Embryonic facial prominence (tissue), 1 donor: ENCODE results near the gene HJV.

Experiments used
- DNase-seq: peaks from one replicate; pipeline ENCODE4 v3.0.0-alpha.2; 2016; ENCODE audit errors: extremely low spot score

The HJV gene

DNA sequence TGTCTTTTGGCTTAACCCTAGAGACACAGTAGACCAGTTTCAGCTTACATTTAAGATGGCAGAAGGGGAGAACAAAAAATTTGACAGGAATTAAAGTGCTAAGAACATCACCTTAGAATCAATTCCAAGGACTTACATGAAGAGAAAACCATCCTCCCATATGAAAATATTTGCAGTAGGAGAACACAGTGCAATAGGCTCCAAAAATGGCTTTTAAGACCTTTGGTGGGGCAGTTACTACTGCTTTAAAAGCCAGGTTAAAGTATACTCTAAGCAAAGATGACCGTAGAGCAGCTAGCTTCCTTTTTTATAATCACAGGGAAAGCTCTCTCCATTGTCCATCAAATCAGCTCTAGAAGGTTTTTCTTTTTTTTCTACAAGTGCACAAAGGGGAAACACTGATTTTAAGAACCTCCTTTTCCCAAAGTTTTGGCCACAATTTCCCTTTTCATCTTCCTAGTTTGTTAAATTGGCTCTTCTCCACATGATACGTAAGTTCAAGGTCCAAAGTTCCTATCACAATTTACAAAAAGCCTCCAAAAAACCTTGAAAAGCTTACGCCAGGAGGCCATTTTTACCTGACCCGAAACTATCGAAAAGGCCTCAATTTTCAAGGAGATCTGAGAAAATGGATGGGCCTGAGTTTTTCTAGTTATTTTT is 28.4 kb downstream of the HJV start:
- DNase-seq: no peak

- DNase-seq: no peak
These were observed 29.0 kb downstream of the HJV start for GRCh38 chr1:145992502-145992936.

DNA sequence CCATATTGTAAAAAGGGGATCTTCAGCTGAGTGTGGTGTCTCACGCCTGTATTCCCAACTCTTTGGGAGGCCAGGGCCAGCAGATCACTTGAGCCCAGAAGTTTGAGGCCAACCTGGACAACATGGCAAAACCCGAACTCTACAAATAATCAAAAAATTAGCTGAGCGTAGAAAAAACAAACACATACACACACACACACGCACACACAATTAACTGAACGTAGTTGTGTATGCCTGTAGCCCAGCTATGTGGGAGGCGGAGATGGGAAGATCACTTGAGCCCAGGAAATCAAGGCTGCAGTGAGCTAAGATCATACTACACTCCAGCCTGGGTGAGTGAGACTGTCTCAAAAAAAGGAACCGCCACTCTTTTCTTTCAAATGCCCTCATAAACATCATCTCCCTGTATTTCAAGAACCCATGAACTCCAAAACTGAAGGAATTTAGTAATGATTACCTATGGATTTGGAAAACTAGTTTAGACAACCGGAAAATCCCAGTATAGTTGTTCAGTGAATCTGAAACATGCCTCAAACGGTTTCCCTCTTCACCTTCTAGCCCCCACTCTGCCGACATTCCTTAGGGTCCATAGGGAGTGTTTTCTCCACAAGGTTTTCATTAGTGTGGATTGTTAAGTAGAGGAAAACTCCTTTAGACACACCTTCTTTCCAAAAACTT is 29.7 kb downstream of the HJV start:
- no peak for DNase-seq

DNA sequence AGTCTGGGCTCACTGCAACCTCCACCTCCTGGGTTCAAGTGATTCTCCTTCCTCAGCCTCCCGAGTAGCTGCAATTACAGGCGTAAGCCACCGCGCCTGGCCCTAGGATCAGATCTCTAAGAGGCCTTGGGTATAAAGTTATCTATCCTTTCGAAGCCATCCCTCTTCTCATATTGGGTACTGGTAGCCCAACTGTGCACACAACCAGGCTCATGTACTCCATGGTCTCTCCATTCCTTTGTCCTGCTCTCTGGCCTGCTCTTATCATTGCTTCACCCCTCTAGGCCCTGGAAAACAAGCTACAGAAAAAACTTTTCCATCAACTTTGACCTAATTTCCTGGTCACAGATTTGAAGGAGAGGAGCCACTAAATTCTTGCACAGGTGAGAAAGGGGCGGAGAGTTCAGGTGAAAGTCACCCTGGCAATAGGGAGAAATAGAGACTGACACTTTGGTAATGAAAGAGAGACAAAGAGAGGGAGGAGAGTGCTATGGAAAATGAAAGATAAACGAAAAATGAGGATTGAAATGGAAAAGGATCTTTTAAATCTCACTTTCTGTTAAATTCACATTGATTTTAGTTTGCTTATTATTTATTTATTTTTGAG is 31.2 kb downstream of the HJV start:
- DNase-seq: no peak

- DNase-seq: no peak
These were observed 32.8 kb downstream of the HJV start for GRCh38 chr1:145988773-145989172.

GRCh38 chr1:145987926-145988325 is 33.6 kb downstream of the HJV start:
- DNase-seq: no peak

DNA sequence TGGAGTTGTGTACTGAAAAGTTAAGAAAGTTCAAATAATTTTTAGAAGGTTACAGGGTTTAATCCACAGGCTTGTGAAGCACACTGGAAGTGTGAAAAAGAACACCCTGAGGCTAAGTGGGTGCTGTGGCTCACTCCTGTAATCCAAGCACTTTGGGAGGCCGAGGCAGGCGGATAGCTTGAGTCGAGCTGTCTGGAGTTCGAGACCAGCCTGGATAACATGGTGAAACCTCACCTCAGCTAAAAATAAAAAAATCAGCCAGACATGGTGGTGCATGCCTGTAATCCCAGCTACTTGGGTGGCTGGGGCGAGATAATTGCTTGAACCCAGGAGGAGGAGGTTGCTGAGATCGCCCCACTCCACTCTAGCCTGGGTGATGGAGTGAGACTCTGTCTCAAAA is 35.0 kb downstream of the HJV start:
- DNase-seq: no peak

- no peak for DNase-seq
These were observed 35.8 kb downstream of the HJV start for GRCh38 chr1:145985502-145986439.

DNA sequence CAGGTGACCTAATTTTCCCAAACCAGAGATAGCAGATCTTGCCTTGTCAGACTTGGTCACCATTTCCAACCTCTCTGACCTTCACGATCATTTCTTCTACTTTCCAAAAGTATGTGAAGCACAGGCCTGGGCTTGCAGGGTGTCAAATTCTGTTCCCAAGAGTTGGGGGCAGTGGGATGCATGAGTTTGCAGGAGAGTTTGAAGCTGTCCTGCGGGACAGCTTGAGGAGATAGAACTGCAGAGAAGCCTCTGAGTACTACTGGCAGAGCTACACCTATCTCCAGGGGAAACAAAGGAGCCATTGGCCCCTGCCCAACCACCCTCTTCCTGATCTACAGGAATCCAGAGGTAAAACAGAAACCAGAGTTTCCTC is 36.4 kb downstream of the HJV start:
- DNase-seq: no peak

DNA sequence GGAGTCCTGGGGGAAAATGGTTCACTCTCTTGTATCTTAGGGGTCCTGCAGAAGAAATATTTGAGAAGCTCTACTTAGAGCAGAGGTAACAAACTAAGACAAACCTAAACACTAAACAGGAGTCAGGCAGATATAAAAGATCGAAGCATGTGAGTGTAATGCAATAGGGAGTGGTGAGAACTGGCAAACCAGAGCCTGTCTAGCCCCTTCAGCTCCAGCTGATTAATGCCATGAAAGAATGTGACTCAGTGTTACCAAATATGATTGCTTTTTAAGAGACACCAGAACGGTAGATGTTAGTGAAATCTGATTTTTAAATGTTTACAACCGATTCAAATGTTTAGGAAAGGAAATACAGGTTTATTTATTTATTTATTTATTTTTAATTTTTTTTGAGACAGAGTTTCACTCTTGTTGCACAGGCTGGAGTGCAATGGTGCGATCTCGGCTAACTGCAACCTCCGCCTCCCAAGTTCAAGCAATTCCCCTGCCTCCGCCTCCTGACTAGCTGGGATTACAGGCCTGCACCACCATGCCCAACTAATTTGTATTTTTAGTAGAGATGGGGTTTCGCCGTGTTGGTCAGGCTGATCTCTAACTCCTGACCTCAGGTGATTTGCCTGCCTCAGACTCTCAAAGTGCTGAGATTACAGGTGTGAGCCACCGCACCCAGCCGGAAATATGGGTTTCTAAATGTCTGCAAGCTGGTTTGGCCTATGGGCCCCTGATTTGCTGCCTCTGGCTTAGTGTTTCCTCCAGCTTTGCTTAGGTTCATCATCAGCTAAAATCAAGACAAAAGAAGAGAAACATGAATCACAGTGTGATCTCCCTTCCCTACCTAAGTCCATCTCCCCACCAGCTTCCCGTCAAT is 37.3 kb downstream of the HJV start:
- no peak for DNase-seq

GRCh38 chr1:145983206-145983675 is 38.3 kb downstream of the HJV start:
- DNase-seq: no peak

DNA sequence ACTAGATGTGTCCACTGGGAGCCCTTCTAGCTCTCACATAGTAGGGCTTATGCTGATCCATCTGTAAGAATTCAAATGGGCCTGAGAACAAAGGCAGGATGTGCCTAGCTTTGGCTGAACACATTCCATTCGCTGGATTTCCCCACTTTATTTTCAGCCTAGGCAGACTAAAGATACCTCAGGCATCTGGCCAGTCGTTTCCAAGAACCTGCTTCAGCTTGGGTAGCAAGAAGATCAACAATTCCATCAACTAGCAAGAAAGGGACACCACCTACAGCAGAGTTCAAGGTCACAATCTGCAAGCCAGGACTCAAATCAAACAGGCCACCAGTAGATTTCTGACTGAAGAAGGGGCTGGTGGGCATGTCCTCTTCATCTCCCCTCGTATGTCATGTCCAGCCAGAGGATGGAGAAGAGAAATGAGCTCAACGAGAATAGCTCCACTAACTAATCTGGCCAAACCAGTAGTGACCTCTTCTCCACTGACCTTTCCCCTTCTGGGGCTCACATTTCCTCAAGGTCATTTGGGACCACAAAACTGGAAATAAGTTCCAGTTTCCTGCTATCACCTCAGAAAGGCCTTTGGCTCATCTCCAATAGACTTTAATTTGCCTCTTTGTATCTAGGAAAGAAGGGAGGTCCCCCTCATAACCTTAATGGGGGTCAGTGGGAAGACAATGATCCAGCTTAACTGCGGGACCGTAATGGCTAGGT is 39.4 kb downstream of the HJV start:
- no peak for DNase-seq

DNA sequence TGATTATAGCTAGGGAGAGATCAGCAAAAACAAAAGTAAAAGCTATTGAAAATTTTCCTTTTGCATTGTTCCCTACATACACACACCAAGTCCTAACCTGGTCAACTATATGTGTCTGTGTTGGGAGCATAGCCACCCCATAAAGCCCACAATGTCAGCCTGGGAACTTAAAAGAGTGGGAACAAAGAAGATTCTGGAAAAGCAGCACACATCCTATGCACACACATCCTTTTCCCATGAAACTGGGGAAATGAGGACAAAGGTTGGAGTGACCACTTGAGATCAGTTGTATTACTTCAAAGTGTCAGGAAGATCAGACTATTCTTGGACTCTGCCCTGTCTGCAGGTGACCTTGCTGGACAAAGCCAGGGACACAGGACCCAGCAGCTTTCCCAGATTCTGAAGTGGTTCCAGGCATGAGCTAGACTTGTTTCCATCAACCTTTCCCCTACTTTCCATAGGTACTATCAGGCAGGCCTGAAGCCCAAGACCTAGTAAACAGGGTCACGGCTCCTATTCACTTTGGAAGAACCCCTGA is 41.0 kb downstream of the HJV start:
- no peak for DNase-seq

DNA sequence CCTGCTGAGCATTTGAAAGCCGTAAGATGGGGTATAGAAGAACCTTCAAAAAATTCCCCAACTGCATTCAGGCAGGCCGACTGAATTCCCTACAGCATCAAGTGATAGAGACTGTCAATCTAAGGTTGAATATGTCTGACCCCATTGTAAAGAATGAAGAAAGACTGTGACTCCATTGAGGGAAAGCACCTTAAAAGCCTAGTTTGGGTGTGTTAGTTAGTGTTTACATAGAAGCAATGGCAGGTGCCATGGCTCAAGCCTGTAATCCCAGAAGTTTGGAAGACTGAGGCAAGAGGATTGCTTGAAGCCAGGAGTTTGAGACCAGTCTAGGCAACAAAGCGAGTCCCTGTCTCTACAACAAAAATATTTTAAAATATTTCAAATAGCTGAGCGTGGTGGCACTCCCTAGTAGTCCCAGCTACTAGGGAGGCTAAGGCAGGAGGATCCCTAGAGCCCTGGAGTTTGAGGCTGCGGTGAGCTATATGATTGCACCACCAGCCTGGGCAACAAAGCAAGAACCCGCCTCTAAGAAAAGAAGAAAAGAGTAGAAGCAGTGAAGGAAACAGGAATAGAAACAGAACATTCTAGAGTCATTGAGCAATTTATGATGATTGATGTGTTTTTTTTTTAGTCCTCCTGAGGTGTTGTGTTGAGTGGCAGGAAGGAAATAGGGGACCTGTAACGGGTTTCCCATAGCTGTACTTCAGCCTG is 41.6 kb downstream of the HJV start:
- no peak for DNase-seq

DNA sequence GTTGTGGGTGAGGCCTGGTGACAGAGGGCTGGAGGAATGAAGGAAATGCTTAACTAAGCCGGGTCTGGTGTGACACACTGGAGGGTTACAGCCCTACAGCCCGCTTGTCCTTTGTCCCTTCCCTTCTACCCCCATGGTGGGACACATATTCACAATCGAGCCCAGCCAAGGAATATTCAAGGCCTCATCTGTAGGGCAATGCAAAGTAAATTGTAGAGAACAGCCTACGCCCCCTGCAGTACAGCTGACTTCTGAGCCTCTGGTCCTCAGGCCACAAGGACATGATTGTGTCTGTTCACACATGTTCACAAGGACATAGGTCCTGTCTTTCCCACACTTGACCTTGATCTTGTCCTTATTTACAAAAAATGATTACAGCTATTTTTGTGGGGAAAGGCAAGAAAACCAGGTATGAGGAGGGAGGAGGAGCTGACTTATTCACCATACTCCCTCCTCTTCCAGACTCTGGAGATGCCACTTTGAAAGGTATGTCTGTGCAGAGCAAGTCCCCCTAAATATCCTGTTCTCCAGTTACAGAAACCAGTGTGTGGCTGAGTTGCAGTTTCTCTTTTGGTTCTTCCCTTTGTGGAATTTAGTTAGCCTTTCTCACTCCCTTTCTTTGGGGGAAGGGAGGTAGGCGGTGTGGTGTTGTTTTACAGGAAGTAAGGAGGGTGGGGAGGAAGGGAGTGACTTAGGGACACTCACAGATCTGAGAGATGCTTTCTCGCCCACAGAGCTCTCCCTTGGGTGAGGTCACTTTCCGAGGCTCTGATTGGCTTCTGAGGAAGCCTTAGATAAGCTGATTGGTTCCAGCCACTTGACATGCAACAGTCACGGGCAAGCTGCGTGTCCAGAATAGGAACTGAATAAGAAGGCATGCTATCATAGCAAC is 42.4 kb downstream of the HJV start:
- peak; percentile 84 for DNase-seq

- DNase-seq: no peak
These were observed 43.1 kb downstream of the HJV start for GRCh38 chr1:145978471-145978853.

DNA sequence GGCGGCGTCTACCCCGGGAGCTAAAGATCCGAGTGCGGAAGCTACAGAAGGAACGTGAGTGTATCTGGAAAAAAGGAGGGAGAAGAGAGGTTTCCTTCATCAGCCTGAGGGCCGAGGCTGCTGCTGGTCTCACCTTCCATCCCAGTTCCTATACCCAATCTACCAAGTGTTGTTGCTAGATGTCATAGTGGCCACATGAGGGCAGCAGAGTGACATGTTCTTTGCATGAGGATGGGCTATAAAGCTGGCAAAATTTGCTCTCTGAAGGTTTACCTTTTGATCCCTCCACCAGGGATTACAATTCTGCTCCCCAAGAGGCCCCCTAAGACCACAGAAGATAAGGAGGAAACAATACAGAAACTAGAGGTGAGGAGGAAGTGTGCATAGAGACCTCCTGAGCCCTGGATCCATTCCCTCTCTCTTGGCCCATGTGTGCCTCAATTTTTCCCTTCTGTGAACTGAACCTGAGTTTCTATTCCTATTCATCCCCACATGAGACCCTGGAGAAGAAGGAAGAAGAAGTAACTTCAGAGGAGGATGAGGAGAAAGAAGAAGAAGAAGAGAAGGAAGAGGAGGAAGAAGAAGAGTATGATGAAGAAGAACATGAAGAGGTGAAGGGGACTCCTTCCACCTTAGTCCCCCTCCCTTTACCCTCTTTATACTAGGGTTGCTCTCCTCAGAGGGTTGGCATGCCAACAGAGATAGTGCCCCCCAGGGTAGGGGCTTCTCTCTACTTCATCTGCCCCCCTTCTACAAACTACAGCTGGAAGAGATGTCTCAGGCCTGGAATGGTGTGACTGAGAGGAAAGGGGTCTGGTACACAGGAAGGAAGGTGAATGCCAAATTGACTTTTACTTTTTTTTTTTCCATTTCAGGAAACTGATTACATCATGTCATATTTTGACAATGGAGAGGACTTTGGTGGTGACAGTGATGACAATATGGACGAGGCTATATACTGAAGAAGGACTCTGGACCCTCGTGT is 43.8 kb downstream of the HJV start:
- peak; percentile 69 for DNase-seq
